Mucosa of gallbladder (tissue), 1 donor: ENCODE results near the gene CDR2L. TPM values are rescaled to one million over a fixed set of nuclear protein-coding genes. Genes with fewer than 3 reads are reported as not detected.
"Not testable (repeated sequence)": the region's sequence is repeated elsewhere in the genome, so short reads cannot be mapped to it uniquely, and the experiment has no call there.

Source experiments
- DNase-seq: peaks from one replicate; pipeline ENCODE4 v3.0.0-alpha.2; 2020; ENCODE audit warnings: low spot score
- total RNA-seq: library from RNA; stranded (reverse); gene quantifications from one replicate; pipeline ENCODE4 v1.2.1, GENCODE V29; 2021
- donor health status: DM: no; HTN: no; CAD: no.

Gene CDR2L
- total RNA-seq, 1 donor from 2014 or later: 83.8 TPM

DNA sequence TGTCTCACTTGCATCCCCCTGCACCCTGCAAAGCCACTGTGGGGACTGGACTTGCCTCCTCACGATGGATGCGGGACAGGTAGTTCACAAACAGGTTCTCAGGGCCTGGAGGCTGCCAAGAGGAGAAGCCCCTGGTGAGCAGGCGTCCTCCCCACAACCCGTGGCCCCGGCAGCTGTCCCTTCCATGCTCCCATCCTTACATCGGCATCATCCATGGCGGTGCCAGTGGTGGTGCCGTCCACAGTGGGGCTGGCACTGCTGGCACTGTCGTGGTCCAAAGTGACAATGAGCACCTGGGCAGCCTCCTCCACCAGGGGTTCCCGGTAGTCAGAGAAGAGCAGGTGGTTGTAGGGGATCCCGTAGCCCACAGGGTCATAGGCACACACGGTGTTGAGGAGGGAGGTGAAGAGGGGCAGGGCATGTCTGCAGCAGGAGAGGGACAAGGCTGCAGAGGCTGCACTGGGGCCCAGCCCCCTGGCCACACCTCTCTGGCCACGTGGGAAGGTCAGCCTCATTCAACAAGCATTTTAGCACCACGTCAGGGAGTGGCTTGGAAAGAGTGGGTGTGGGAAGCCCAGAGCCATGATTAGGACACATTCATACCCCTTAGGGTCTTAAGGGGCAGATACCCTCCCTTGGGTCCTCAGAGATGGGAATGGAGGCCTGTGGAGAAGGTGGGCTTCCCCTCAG is 27.5 kb upstream of the CDR2L start:
- no peak for DNase-seq

DNA sequence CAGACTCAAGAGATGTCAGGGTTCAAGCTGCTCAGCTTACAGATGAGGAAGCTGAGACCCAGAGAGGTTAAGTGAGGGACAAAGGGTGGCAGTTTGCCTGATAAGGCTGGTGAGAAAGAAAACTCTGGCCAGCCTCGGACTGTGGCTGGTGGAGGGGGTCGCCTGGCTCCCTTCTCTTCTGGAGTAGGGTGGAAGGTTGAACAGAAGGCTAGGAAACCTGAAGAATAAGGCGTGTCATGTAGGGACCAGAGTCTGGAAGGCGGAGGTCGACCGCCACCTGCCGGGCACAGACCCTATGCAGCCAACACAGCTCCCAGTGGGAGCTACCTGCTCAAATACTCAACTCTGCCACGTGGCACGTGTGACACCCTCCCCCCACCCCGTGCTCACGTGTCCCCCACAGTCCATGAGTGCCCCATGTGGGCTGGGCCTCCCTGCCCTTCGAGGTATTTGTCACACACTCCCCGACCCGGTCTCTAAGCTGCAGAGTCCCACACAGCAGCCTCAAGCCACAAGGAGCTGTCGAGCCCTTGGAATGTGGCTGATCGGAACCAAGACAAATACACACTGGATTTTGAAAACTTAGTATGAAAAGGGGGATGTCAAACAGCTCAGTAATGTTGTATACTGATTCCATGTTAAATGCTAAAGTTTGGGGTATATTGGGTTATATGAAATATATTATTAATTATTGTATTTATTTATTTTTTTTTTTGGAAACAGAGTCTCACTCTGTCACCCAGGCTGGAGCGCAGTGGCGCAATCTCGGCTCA is 26.7 kb upstream of the CDR2L start:
- no peak for DNase-seq

DNA sequence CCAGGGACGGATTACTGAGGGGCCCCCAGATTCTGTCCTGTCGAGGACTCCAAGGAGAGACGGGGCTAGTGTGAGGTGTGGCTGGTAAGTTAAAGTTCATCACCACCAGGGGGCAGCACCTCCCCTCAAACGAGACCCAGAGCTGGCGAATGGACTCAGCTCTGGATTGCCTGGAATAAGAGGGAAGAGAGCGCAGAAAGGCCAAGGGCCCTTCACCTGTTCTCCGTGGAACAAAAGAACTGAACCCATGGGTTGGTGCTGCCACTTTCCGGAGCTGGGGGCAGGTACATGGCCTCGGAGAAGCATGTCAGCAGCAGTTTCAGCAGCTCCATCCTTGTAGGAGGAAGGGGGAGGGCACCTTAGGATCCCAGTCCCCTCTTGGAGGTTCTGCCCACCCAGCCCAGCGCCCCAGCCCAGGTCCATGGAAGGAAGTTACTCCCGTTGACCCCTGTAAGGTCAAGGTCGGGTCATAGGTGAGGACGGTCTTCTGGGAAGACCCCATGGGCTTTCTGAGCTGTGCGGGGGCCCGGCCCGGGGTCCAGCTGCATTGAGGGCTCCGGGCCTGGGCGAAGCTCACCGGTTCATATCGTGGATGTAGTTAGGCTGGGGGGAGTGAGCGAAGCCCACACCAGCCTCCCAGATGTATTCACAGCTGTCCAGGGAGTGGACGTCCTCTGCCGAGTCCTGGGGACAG is 25.6 kb upstream of the CDR2L start:
- DNase-seq: peak; percentile 91

DNA sequence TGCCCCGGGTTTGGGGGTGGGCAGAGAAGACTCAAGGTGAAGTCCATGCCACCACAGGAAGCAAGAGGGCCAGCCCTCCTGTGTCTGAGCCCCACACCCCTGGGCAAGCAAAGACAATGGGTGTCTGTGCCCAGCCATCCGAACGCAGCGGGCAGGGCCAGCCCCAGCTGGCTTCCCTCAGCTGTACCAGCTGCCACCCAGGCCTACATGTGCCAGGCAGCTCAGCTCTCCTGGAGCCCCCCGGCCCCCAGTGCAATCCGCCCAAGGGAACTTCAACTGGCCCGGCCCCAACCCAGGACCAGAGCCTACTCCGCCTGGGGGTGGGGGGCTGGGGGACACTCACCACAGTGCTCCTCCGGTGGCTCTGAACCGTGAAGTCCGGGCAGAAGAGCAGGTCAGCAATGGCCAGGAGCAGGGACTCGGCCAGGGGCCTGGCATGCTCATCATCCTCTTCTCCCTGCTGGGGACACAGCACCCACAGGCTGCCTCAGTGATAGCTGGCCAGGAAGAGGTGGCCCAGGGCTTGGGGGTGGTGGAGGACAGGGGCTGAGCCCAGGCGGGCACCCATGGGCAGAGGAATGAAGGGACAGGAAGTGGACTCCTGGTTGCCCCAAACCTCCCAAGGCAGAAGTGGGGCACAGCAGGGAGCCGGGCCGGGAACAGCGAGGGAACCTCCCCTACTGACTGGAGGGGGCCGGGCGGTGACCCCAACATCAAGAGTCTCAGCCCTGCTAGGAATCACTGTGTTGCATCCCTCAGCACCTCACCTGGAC is 24.6 kb upstream of the CDR2L start:
- no peak for DNase-seq

DNA sequence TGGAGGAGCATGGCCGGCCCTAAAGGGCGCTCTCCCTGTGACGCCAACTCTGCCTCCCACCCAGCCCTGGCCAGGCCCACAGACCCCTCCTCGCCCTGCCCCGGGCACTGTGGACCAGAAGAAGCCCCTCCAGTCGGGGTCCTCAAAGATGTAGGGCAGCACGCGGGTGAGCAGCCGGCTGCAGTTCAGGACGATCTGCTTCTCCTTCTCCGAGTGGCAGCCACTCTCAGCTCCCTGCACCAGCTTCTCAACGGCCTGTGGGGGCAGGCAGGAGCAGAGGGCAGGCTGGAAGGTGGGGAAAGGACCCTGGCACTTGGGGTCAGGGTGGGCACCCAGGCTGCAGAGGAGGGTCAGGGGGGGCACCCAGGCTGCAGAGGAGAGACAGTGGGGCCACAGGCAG is 23.8 kb upstream of the CDR2L start:
- DNase-seq: no peak

DNA sequence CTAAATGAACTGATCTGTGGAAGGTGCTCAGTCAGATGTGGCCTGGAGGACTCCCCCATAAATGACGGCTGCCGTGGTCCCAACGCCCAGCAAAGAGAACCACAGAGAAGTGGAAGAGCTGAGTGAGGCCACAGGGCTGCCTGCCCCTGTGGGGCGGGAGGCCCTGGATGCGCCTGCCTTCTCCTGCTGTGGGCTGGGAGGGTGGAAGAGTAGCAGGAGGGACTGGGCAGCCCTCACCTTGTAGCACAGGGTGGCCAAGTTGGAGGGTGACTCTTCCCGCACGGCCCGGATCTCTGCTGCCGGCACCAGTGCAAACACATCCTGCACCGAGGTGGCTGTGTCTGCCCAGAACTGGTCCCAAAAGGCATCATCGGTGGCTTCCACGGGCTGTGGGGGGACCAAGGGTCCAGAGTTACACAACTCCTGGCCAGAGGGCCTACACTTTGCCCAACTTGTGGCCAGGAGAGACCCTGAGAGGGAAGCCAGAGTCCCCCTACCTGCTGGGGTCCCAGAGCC is 23.1 kb upstream of the CDR2L start:
- no peak for DNase-seq

DNA sequence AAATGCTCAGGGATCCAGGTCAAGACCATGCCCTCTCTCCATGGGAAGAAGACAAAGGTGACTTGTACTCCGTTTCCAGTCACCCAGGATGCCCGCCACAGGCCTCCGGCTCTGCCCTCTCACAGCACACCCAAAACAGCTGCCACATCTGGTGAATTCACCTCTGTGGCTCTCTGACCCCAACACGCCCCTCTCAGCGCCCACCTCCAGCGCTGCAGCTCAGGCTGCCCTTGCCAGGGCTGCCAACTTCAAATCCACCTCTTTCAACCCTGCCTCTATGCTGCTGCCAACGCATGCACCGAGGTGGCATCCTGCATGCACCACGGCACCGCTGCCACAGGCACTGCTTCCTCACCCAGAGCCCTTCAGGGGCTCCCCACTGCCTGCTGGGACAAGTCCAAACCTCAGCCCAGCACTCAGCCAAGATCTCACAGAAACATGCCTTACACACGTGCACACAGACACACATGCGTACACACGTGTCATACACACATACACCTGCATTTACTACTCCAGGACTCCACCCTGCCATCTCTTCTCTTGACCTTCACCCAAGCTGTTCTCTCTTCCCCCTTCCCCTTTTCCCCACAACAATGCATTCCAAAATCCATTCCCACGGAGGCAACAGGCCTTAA is 22.3 kb upstream of the CDR2L start:
- no peak for DNase-seq

DNA sequence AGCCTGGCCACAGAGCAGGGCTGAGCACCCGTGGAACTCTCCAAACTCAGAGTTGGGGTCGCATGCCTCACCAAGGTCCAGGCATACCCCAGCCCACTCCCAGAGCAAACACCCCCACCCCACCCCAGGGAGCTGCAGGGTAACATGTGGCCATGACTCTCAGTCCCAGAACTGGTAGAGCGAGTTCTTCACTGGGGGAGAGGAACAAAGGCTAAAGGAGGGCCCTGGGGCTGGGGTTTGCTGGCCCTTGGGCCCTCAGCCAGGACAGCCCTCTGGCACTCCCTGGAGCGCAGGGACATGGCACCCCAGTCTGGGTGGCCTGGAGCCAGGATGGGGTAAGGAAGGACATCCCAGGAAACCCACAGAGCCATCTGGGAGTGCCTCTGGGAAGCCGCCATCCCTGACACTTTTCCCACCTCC is 19.1 kb upstream of the CDR2L start:
- DNase-seq: peak; percentile 78

DNA sequence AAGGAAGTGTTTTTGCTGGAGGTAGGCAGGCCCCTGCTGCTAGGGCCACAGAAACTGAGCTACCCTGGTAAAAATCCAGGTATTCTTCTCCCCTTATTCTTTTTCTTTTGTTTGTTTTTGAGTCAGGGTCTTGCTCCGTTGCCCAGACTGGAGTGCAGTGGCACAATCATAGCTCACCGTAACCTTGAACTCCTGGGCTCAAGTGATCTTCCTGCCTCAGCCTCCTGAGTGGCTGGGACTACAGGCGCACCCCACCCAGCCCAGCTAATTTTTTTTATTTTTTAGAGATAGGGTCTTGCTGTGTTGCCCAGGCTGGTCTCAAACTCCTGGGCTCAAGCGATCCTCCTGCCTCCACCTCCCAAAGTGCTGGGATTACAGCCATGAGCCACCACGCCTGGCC is 17.9 kb upstream of the CDR2L start:
- not testable (repeated sequence) for DNase-seq

DNA sequence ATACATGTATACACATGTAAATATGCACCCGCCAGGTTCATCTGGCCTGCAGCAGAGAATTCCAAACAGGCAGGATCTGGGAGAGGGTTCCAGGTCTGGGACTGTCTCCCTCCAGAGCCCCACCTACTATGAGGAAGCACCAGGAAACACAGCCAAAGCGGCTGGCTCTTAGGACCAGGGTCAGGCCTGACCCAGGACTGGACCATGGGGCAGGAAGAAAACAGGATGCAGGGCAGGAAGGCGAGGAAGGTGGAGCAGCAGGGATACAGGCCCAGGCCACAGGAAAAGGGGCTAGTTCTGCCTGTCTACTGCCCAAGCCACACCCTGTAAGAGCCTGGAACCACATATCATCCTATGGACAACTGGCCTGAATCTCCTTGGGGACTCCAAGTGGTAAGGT is 17.0 kb upstream of the CDR2L start:
- no peak for DNase-seq

DNA sequence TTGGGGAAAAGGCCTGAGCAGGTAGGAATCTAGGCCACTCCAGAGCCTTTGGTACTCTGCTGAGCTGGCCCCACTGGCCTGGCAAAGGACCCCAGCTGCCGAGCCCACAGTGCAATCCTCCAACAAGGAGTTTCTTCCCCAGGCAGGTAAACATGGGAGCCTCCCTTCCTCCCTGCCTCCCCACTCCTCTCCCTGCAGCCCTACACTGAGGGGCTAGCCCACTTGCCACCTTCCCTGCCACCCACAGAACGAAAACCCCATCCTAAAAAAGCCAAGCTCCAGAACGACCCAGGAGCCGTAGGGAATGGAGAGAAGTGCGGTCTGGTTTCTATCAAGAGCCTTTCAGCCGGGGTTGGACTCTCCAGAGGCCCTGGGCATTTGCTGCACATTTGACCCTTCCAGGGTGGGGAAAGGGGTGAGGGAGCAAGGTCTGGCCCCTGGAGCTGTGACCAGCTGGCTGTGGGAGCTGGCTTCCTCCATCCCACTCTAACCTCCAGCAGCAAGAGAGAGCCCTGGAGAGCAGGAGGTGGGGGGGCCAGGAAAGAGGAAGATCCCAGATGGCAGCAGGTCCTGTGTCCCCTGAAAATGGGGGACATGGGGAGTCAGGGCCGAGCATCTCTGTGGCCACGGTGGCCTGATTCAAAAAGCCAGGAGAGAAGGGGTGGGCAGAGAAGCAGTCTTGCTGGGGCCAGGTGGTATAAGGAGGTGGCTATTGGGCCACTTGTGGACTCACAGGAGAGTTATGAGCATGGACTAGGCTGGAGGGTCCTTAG is 16.2 kb upstream of the CDR2L start:
- DNase-seq: no peak

DNA sequence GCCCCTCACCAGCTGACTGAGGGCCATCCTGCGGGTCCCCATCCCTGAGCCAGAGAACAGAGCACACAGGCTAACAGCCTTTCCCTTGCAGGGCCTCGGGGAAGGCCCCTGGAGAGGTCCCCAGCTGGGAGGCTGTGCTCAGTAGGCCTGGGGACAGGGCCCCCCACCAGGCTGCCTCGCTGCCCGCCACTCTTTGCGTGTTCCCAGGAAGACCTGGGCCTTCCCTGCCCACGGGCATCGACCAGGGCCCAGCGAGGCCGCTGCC is 15.7 kb upstream of the CDR2L start:
- no peak for DNase-seq

DNA sequence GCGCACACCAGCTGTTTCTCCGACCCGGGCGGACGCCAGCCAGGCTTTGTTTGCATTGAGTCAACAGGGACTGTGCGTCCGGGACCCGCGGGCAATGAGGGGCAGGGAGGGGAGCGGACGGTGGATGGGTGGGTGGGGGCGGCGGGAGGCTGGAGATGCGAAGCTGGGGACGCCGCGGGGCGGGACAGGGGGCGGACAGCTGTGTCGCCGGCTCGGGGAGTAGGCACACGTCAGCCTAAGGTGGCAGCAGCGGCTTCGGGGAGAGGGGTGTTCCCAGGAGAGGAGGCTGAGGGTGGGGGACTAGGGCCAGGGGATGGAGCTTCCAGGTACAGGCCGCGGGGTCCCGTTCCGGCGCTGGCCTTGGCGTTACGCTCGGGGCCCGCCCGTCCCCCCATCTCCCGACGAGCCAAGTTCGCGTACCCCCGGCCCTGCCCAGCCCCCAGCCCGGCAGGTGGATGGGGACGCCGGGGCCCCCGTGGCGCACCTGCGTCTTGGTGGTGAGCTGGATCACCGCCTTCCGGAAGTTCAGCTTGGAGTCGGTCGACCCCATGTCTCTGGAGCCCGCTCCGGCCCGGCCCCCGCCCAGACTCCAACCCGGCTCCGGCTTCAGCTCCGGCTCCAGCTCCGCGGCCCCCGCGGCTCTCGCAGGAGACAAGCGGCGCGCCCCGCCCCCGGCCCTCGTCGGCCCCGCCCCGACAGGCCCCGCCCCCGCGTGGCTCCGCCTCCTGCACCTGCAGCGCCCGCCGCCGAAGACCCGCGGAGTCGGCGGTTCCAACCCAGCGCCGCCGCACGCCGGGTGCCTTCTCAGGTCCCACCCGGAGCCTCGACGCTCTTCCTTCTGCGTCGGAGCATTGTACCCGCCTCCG is 15.1 kb upstream of the CDR2L start, which contains the start of gene HID1:
Gene HID1, minus strand, starts transcription at position 653 of the 866 bp plus-strand sequence. Its CDS starts 103 bp downstream, at position 550.
- DNase-seq: peak; percentile 71

DNA sequence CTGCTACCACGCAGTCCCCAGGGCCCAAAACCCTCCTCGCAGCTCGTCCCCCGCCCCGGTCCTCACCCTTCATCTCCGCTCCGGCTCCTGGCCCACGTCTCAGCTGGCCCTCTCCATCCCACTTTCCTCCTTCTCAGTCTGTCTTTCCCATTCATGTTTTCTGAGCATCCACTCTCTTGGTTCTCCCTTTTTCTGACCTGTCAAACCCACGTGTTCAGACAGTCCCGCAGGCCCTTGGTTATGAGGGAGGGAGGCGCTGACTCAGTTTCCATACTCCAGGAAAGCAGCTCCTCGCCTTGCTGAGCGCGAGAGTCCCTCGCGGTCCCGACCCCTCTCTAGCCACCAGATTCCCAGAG is 14.5 kb upstream of the CDR2L start:
- DNase-seq: no peak

DNA sequence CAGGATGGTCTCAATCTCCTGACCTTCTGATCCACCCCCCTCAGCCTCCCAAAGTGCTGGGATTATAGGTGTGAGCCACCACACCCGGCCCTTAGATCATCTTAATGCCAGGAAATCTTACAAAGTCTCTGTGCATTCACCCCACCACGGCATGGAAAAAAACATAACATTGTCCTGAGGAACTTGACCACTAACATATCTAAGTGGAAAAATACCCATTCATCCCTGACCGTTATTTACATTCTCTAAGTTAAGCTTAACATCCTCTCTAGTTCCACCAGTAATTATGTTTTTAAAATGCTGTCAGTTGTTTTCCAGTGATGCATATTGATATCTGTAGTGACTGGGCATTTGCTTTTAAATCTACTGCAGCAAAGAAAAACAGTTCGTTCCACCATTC is 11.5 kb upstream of the CDR2L start:
- DNase-seq: no peak

DNA sequence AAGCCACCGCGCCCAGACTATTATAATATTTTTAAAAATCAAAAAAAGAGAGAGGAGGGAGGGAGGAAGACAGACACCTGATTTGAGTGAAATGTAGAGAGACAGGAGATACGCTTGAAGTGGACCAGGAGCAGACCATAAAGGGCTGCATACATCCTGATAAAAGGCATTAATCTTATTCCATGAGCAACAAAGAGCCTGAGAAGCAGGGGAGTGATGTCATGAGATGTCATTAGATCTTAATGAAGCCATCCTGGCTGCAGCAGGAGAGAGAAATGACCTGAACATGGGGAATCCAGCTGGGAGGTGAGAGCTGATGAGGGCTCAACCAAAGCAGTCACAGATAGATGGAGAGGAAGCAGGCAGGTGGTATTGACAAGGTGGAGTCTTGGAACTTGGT is 9.6 kb upstream of the CDR2L start:
- DNase-seq: no peak

DNA sequence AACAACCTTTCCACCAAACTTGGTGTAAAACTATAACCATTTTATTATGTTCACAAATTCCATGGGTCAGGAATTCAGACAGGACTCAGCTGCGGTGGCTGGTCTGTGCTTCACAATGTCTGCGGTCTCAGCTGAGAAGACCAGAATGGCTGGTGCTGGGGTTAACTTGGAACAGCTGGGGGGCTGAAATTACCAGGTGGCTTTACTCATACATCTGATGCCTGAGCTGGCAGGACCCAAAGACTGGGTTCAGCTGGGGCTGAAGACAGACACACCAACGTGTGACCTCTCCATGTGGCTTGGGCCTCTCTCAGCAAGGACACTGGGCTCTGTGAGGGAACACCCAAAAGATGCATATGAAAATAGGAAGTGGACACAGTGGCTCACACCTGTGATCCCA is 9.2 kb upstream of the CDR2L start:
- no peak for DNase-seq

DNA sequence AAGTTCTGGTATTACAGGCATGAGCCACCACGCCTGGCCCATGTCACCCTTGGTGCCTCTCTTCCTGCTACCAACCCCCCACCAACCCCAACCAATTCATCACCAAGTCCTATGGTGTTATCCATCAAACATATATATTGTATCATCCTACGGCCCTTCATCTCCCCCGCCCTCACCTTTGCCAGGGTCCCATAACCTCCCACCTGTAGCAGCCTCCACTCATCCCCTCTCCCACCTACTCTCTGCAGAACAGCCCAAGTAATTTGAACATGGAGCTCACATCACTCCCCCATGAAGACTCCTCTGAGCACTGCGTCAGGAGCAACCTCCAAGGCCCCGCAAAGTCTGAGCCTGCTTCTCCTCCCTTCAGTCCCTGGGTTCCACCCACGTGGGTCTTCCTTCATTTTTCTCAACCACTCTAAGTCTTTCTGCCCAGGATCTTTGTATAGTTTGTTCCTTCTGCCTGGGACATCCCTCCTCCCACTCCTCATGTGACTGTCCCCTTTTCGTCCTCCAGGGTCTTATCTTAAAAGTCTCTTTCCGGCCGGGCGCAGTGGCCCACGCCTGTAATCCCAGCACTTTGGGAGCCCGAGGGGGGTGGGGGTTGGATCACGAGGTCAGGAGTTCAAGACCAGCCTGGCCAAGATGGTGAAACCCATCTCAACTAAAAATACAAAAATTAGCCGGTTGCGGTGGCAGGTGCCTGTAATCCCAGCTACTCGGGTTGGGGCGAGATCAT is 7.9 kb upstream of the CDR2L start:
- no peak for DNase-seq

DNA sequence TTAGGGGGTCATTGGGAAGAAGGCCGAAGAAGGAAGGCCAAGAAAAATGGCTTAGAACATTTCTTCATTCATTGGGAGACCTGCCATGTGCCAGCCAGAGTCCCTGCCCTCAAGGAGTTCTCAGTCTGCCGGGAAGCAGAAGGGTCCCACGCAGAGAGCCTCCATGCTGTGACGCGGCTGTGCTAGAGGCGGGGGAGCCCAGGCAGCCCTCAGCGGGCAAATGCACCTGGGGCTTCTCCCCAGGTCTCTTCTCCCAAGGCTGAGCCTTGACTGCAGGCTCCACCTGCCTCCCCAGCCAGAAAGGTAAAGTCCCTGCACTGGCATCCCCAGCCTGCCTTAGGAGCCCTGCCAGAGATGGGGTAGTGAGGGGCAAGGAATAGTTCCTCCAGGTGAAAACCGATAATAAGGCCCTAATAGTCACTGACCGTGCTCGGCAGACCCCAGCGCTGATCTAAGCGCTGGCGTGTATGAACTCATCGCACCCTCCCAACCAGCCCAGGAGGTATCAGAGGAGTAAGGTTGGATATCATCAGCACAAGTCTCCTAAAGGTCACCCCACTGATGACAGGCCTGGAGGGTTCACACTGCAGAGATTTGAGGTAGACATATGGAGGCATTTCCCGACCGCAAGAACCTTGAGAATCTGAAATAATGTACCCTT is 6.0 kb upstream of the CDR2L start:
- no peak for DNase-seq
